Fibroblast of the aortic adventitia (primary cell): Measurements from ENCODE around the gene MICALL2. TPM values are rescaled to one million over a fixed set of nuclear protein-coding genes. Genes with fewer than 3 reads are reported as not detected.

Source experiments
- DNase-seq: peaks from one replicate; pipeline ENCODE4 v3.0.0-alpha.2; 2010; ENCODE audit warnings: low read depth
- H3K4me3 ChIP-seq: 2 replicates; pipeline ENCODE4 v1.5.1; 2011; ENCODE audit warnings: low read depth, mild to moderate bottlenecking, control low read depth, low read length, moderate library complexity
- total RNA-seq: library from RNA; depleted of rRNA; stranded (reverse); fragments of >200 nt; gene quantifications from 2 replicates; pipeline ENCODE4 v1.2.3, GENCODE V29; 2012; ENCODE audit warnings: low replicate concordance
- TF ChIP-seq, protein P1 (sequence below): IDR thresholded peaks from 2 replicates; pipeline ENCODE4 v1.5.1; 2011; ENCODE audit warnings: mild to moderate bottlenecking, low read length, control low read depth, inconsistent platforms; ENCODE audit not compliant: insufficient read depth

MICALL2 gene
- total RNA-seq, 1 donor = 21.5 TPM

DNA sequence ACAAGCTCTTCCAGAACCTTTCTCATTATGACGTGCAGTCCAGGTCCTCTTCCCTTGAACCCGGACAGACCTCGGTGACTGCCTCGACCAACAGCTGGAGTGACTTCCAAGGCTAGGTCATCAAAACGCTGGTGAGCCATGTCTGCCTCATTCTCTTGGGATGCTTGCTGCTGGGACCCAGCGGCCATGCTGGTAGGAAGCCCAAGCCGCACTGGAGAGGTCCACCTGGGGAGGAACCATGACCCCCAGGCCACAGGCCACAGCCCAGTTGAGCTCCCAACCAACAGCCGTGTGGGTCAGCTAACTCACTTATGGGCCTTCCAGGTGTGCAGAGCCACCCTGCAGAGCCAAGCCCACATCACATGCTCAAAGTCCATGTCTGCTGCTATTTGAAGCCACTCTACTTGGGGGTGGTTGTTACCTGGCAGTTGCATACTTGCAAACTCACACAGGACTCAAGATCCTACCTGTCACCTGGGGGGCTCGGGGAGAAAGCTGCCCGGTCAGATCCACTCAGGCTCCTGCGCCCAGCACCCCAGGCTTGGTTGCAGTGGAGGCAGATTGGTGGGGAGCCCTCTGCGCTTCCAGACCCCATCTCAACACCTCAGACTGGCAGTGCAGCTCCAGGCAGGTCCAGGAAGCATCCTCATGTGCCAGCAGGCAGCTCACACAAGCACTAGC is 57.0 kb downstream of the MICALL2 start:
- no peak for DNase-seq
- no peak overlapping the region for H3K4me3 ChIP-seq
- TF ChIP-seq, protein P1, sequence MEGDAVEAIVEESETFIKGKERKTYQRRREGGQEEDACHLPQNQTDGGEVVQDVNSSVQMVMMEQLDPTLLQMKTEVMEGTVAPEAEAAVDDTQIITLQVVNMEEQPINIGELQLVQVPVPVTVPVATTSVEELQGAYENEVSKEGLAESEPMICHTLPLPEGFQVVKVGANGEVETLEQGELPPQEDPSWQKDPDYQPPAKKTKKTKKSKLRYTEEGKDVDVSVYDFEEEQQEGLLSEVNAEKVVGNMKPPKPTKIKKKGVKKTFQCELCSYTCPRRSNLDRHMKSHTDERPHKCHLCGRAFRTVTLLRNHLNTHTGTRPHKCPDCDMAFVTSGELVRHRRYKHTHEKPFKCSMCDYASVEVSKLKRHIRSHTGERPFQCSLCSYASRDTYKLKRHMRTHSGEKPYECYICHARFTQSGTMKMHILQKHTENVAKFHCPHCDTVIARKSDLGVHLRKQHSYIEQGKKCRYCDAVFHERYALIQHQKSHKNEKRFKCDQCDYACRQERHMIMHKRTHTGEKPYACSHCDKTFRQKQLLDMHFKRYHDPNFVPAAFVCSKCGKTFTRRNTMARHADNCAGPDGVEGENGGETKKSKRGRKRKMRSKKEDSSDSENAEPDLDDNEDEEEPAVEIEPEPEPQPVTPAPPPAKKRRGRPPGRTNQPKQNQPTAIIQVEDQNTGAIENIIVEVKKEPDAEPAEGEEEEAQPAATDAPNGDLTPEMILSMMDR = no peak

DNA sequence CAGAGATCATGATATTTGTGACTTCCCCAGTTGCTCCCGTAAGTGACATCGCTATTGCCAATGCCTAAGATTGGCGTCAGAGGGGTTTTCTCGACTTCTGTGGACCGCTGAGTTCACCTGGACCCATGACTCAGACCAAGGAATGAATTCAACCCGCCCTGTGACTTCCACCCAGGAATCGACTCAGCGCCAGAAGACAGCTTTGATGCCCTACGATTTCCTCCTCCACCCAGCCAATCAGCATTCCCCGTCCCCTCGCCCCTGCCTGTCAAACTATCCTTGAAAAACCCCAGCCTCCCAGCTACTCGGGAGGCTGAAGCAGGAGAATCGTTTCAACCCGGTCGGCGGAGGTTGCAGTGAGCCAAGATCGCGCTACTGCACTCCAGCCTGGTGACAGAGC is 58.3 kb downstream of the MICALL2 start:
- TF ChIP-seq, protein P1 = no peak
- no peak overlapping the region for H3K4me3 ChIP-seq
- no peak for DNase-seq

GRCh38 chr7:1400371-1400770 is 58.9 kb downstream of the MICALL2 start:
- TF ChIP-seq, protein P1 = no peak
- DNase-seq = no peak
- H3K4me3 ChIP-seq = no peak overlapping the region

- TF ChIP-seq, protein P1 = no peak
- DNase-seq = peak; percentile 46
- H3K4me3 ChIP-seq = no peak overlapping the region
Observed at GRCh38 chr7:1397491-1398327, 61.6 kb downstream of the MICALL2 start.

DNA sequence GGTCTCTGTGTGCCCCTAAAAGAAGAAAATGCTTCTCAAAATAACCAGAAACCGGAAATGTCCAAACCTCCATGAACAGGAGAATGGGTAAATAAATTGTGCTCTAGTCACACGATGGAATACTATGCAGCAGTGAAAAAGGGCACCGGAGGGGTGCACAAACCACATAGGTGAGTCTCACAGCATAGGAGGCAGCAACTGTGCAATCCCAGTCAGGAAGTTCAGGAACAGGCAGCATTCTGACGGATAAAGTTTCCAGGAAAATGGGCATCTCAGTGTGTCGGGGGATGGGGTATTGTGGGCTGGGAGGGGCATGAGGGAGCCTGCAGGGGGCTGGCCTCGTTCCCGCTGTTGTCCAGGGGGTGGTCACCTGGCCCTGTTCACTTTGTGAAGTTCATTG is 63.1 kb downstream of the MICALL2 start:
- no peak overlapping the region for H3K4me3 ChIP-seq
- no peak for DNase-seq
- TF ChIP-seq, protein P1 = no peak

DNA sequence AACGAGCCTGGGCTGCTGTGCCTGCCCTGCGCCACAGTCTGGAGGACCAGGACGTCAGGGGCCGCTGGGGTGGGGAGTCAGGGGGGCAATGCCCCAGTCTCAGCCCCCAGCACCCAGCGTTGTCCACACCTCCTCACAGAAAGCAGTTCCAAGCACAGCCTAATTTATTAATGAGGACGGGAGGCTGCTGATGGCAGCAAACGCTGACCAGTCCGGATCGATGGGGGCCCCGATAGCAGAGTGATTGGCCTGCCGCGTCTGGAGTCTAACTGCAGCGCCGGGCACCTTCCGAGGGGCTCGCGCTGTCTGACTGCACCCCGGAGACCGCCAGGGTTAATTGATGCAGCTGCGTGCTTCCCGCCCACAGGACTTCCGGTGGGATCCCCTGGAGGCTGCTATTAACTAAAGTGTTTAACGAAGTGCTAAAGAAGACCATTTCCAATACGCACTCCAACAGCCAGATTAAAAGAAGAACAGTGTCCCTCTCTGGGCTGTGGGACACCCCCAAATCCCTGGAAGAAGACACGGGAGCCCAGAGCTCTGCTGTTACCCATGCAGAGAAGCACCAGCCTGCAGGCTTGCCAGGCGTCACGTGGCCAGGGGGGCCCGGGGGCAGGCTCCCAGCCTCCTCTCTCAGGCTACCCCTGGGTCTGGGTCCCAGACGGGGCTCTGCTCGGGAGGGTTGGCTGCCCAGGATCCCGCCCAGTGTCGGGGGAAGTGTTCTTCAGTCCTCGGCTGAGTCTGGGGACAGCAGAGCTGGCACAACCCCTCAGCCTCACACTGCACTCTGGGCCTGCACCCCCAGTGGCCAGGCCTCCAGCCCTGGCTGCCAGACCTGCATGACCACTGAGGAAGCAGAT is 63.8 kb downstream of the MICALL2 start:
- no peak for DNase-seq
- TF ChIP-seq, protein P1 = no peak
- H3K4me3 ChIP-seq = no peak overlapping the region
